SK-N-SH (cell line): ENCODE measurements around the gene TBXAS1. TPM values are rescaled to one million over a fixed set of nuclear protein-coding genes. Genes with fewer than 3 reads are reported as not detected.

Experiments used
- CTCF ChIA-PET: fragments of 300-600, 350-600 bp; formaldehyde crosslinking; extraction: SDS; loops from one replicate; lab custom pipeline; 2021; lab: Yijun Ruan, JAX
- POLR2A ChIA-PET: fragments of 350-600 bp; sonication (Branson Sonifier 250); formaldehyde crosslinking; extraction: SDS; loops from one replicate; lab custom pipeline; 2020; ENCODE audit warnings: antibody characterized with exemption, inconsistent platforms; lab: Yijun Ruan, JAX
- DNase-seq: peaks from one replicate; pipeline ENCODE4 v3.0.0; 2012
- H2AFZ ChIP-seq: fragments of 200-600 bp; sonication (generic); 2 replicates; pipeline ENCODE4 v1.8.1; 2016; ENCODE audit warnings: antibody characterized with exemption, mild to moderate bottlenecking, low read depth
- H3F3A ChIP-seq: fragments of 200-600 bp; sonication (generic); replicated peaks from 2 replicates; pipeline ENCODE3; 2016; ENCODE audit warnings: antibody characterized with exemption, mild to moderate bottlenecking; ENCODE audit not compliant: insufficient read depth
- H3K27ac ChIP-seq, 2 experiments: fragments of 200-500 bp in 1 of 2; fragments of 200-600 bp in 1 of 2; sonication (Bioruptor generic) in 1 of 2; sonication (generic), shearing (Covaris generic) in 1 of 2; 2 replicates each; pipeline versions ENCODE4 v1.5.1 to v1.6.1; 2014 to 2016; ENCODE audit warnings: low read depth in 2 of 2, inconsistent platforms in 1 of 2, low read length in 1 of 2, mild to moderate bottlenecking in 1 of 2, mixed read lengths in 1 of 2
- H3K27me3 ChIP-seq: fragments of 200-600 bp; sonication (generic), shearing (Covaris generic); 2 replicates; pipeline ENCODE4 v1.6.1; 2016; ENCODE audit warnings: mixed run types; ENCODE audit not compliant: insufficient read depth
- H3K36me3 ChIP-seq, 2 experiments: fragments of 200-500 bp in 1 of 2; fragments of 200-600 bp in 1 of 2; sonication (Bioruptor generic) in 1 of 2; sonication (generic) in 1 of 2; replicated peaks in 1 of 2; 2 replicates each; pipeline versions ENCODE3 to v1.5.1; 2014 to 2016; ENCODE audit warnings: low read length in 1 of 2, mild to moderate bottlenecking in 1 of 2; ENCODE audit not compliant: insufficient read depth in 2 of 2, control insufficient read depth in 1 of 2
- H3K4me1 ChIP-seq, 2 experiments: fragments of 200-500 bp in 1 of 2; fragments of 200-600 bp in 1 of 2; sonication (Bioruptor generic) in 1 of 2; sonication (generic), shearing (Covaris generic) in 1 of 2; 2 replicates each; pipeline versions ENCODE4 v1.5.1 to v1.6.1; 2014 to 2016; ENCODE audit warnings: low read depth in 1 of 2, low read length in 1 of 2, mixed run types in 1 of 2; ENCODE audit not compliant: insufficient read depth in 2 of 2, control insufficient read depth in 1 of 2
- H3K4me2 ChIP-seq: fragments of 200-600 bp; sonication (generic), shearing (Covaris generic); 2 replicates; pipeline ENCODE4 v1.6.1; 2017; ENCODE audit warnings: mixed run types
- H3K4me3 ChIP-seq, 2 experiments: fragments of 200-500 bp in 1 of 2; fragments of 200-600 bp in 1 of 2; sonication (Bioruptor generic) in 1 of 2; sonication (generic), shearing (Covaris generic) in 1 of 2; 2 replicates each; pipeline versions ENCODE4 v1.5.1 to v1.8.1; 2014 to 2016; ENCODE audit warnings: low read depth in 2 of 2, inconsistent platforms in 1 of 2, low read length in 1 of 2, mild to moderate bottlenecking in 1 of 2, mixed read lengths in 1 of 2, moderate library complexity in 1 of 2
- H3K79me2 ChIP-seq: fragments of 200-600 bp; sonication (generic); 2 replicates; pipeline ENCODE4 v1.8.1; 2017; ENCODE audit warnings: mild to moderate bottlenecking; ENCODE audit not compliant: insufficient read depth
- H3K9ac ChIP-seq: fragments of 200-600 bp; sonication (generic); 2 replicates; pipeline ENCODE4 v1.6.1; 2017; ENCODE audit warnings: mixed run types
- H3K9me2 ChIP-seq: fragments of 200-600 bp; sonication (generic); 2 replicates; pipeline ENCODE4 v1.6.1; 2017; ENCODE audit warnings: mixed run types
- H3K9me3 ChIP-seq: fragments of 200-600 bp; sonication (generic); 2 replicates; pipeline ENCODE4 v1.6.1; 2017; ENCODE audit warnings: mixed run types, mild to moderate bottlenecking, moderate library complexity
- H4K20me1 ChIP-seq: fragments of 200-600 bp; sonication (generic); 2 replicates; pipeline ENCODE4 v1.6.1; 2017; ENCODE audit warnings: mild to moderate bottlenecking, mixed run types; ENCODE audit not compliant: insufficient read depth
- CHD2 ChIP-seq: fragments of 150-350 bp; IDR thresholded peaks from 2 replicates; pipeline ENCODE4 v1.6.1; 2018; ENCODE audit warnings: low read length; ENCODE audit not compliant: partially characterized antibody
- FOSL2 ChIP-seq: IDR thresholded peaks from 2 replicates; pipeline ENCODE4 v1.4.0; 2012; ENCODE audit warnings: low read depth, mild to moderate bottlenecking, moderate library complexity, borderline replicate concordance
- FOXM1 ChIP-seq: IDR thresholded peaks from 2 replicates; pipeline ENCODE4 v1.4.0; 2012; ENCODE audit warnings: low read depth, mild to moderate bottlenecking
- GABPA ChIP-seq: IDR thresholded peaks from 2 replicates; pipeline ENCODE4 v1.4.0; 2012; ENCODE audit warnings: low read depth, mild to moderate bottlenecking
- GATA2 ChIP-seq: sonication (generic); formaldehyde crosslinking; IDR thresholded peaks from 2 replicates; pipeline ENCODE4 v1.5.0; 2020; ENCODE audit warnings: mild to moderate bottlenecking, missing genetic modification reagents
- JUND ChIP-seq: IDR thresholded peaks from 2 replicates; pipeline ENCODE4 v1.4.0; 2012
- NRF1 ChIP-seq: IDR thresholded peaks from 2 replicates; pipeline ENCODE4 v1.6.1; 2012; ENCODE audit warnings: low read depth, mild to moderate bottlenecking, low read length
- RAD21 ChIP-seq: IDR thresholded peaks from 2 replicates; pipeline ENCODE4 v1.6.1; 2012; ENCODE audit warnings: mild to moderate bottlenecking, low read length
- RCOR1 ChIP-seq: fragments of 150-350 bp; IDR thresholded peaks from 2 replicates; pipeline ENCODE4 v1.6.1; 2017; ENCODE audit warnings: antibody characterized with exemption, low read length
- RFX5 ChIP-seq: IDR thresholded peaks from 2 replicates; pipeline ENCODE4 v1.6.1; 2012; ENCODE audit warnings: mild to moderate bottlenecking, improper control_type of control experiment, low read length
- RXRA ChIP-seq: IDR thresholded peaks from 2 replicates; pipeline ENCODE4 v1.4.0; 2012; ENCODE audit warnings: low read depth, mild to moderate bottlenecking, borderline replicate concordance
- SIN3A ChIP-seq: IDR thresholded peaks from 2 replicates; pipeline ENCODE4 v1.6.1; 2012; ENCODE audit warnings: low read depth, mild to moderate bottlenecking, low read length, moderate library complexity, borderline replicate concordance
- TAF1 ChIP-seq: IDR thresholded peaks from 2 replicates; pipeline ENCODE4 v1.6.1; 2012; ENCODE audit warnings: low read depth, mild to moderate bottlenecking, low read length, moderate library complexity, borderline replicate concordance
- TCF12 ChIP-seq: IDR thresholded peaks from 2 replicates; pipeline ENCODE4 v1.4.0; 2012
- YY1 ChIP-seq: IDR thresholded peaks from 2 replicates; pipeline ENCODE4 v1.4.0; 2012; ENCODE audit warnings: low read depth, mild to moderate bottlenecking
- WGBS: methylation state at CpG from one replicate; pipeline ENCODE4 v1.1.6; 2017; ENCODE audit warnings: low lambda C conversion rate; 5-methylcytosine and 5-hydroxymethylcytosine counted together
- polyA plus RNA-seq, 3 experiments: library from polyadenylated mRNA; depleted of rRNA; stranded (reverse); fragments of >200 nt; gene quantifications; 2 replicates each; pipeline ENCODE4 v1.2.3, GENCODE V29; 2012
- TF ChIP-seq, protein P1 (sequence below): IDR thresholded peaks from 2 replicates; pipeline ENCODE4 v1.4.0; 2012; ENCODE audit warnings: low read depth, borderline replicate concordance
- TF ChIP-seq, protein P2 (sequence below): IDR thresholded peaks from 2 replicates; pipeline ENCODE4 v1.6.1; 2012; ENCODE audit warnings: mild to moderate bottlenecking, low read depth, low read length, moderate library complexity
- TF ChIP-seq, protein P3 (sequence below): IDR thresholded peaks from 2 replicates; pipeline ENCODE4 v1.4.0; 2012; ENCODE audit warnings: low read depth, borderline replicate concordance
- TF ChIP-seq, protein P4 (sequence below): fragments of 150-350 bp; IDR thresholded peaks from 2 replicates; pipeline ENCODE4 v1.6.1; 2016; ENCODE audit warnings: mild to moderate bottlenecking, low read depth, low read length

Gene TBXAS1
- polyA plus RNA-seq, 1 of the 3 experiments (the other 2 are of a cell fraction), result 4.4 TPM

DNA sequence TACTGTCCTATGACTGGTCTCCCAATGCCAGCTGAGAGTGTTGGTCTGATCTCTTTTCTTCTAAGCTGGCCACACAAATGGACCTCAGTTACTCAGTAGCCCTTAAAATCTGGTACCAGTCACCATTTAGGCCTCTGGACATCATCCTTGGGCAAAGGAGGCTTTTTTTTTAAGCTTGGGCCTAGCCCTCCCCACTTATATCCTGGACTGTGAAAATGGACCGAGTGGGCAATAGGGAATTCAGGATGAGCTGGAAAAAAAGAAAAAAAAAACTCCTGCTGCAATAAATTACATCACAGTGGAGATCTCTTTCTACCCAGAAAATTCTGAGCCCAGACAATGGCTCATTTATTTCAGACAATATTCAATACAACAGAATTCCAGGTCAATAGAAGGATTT is 165.3 kb downstream of the TBXAS1 start:
- H3K27ac ChIP-seq, result no peak overlapping the region

DNA sequence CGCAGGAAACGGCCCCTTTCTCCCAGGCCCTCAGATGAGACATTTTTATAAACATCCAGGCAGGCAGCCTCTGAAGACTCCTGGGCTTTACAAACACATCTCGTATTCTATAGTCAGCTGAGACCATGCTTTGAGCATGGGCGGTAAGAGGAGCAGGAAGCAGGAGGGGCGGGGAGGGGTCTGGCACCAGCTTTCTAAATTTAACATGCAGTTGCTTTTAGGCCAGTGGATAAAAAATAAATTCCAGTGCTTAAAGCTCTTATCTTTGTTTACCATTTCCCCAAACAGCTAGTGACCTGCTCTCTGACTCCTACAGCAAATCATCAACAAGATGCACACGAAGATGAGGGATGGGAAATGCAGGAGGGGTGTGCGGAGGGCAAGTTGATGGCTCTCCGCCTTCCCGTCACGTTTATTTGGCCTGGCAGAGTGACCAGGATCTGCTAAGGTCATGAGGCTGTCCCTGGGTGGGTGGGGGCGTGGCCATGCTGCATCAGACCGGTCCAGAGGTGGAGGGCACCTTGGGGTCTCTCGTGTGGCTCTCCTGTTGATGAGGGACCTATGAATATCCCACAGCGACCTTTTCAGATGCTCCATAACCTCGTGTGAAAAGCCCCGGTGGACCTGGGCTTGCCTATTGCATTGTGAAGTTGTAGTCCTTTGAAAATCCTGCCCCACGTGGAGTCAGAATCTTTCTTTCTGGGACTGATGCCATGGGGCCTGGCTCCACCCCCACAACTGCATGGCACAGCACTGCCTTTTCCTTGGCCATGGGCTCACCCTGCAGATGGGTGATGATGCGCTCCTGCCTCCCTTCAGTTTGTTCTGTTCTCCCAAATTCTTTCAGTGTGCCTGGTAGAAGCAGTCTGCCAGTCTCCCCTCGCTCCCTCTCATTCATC is 166.2 kb downstream of the TBXAS1 start:
- CTCF ChIA-PET, result interaction anchor here (0.8 to 4.4 kb wide), 8 partner anchors 7 to 496 kb away, joined by 3 to 47 read pairs (median 6); no protein-coding TSS in a partner anchor
- POLR2A ChIA-PET, result interaction anchor here (0.6 kb wide), 1 partner anchor 495 kb away, joined by 3 read pairs; no protein-coding TSS in a partner anchor
- TF ChIP-seq, protein P1, sequence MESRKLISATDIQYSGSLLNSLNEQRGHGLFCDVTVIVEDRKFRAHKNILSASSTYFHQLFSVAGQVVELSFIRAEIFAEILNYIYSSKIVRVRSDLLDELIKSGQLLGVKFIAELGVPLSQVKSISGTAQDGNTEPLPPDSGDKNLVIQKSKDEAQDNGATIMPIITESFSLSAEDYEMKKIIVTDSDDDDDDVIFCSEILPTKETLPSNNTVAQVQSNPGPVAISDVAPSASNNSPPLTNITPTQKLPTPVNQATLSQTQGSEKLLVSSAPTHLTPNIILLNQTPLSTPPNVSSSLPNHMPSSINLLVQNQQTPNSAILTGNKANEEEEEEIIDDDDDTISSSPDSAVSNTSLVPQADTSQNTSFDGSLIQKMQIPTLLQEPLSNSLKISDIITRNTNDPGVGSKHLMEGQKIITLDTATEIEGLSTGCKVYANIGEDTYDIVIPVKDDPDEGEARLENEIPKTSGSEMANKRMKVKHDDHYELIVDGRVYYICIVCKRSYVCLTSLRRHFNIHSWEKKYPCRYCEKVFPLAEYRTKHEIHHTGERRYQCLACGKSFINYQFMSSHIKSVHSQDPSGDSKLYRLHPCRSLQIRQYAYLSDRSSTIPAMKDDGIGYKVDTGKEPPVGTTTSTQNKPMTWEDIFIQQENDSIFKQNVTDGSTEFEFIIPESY, result no peak
- no peak for TF ChIP-seq RAD21
- TF ChIP-seq, protein P2, sequence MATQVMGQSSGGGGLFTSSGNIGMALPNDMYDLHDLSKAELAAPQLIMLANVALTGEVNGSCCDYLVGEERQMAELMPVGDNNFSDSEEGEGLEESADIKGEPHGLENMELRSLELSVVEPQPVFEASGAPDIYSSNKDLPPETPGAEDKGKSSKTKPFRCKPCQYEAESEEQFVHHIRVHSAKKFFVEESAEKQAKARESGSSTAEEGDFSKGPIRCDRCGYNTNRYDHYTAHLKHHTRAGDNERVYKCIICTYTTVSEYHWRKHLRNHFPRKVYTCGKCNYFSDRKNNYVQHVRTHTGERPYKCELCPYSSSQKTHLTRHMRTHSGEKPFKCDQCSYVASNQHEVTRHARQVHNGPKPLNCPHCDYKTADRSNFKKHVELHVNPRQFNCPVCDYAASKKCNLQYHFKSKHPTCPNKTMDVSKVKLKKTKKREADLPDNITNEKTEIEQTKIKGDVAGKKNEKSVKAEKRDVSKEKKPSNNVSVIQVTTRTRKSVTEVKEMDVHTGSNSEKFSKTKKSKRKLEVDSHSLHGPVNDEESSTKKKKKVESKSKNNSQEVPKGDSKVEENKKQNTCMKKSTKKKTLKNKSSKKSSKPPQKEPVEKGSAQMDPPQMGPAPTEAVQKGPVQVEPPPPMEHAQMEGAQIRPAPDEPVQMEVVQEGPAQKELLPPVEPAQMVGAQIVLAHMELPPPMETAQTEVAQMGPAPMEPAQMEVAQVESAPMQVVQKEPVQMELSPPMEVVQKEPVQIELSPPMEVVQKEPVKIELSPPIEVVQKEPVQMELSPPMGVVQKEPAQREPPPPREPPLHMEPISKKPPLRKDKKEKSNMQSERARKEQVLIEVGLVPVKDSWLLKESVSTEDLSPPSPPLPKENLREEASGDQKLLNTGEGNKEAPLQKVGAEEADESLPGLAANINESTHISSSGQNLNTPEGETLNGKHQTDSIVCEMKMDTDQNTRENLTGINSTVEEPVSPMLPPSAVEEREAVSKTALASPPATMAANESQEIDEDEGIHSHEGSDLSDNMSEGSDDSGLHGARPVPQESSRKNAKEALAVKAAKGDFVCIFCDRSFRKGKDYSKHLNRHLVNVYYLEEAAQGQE, result no peak
- no peak for TF ChIP-seq NRF1
- no peak for TF ChIP-seq TAF1
- no peak for TF ChIP-seq JUND
- no peak for TF ChIP-seq RXRA
- TF ChIP-seq, protein P3, sequence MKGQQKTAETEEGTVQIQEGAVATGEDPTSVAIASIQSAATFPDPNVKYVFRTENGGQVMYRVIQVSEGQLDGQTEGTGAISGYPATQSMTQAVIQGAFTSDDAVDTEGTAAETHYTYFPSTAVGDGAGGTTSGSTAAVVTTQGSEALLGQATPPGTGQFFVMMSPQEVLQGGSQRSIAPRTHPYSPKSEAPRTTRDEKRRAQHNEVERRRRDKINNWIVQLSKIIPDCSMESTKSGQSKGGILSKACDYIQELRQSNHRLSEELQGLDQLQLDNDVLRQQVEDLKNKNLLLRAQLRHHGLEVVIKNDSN, result no peak
- no peak for TF ChIP-seq CHD2
- no peak for TF ChIP-seq SIN3A

More for the DNA sequence above, 165.3 kb downstream of the TBXAS1 start:
- CTCF ChIA-PET, result interaction anchor here (0.8 to 4.4 kb wide), 8 partner anchors 8 to 495 kb away, joined by 3 to 47 read pairs (median 6); no protein-coding TSS in a partner anchor
- no peaks in the 10 kb centered on the region for H4K20me1 ChIP-seq
- no peaks in the 10 kb centered on the region for H3K27me3 ChIP-seq
- no peak overlapping the region for H3K4me2 ChIP-seq
- H3K4me1 ChIP-seq, result peaks cover 0 to 9% of the 10 kb centered on the region in 2 experiments; a peak in 1 of 4 replicates
- no peaks in the 10 kb centered on the region for H3F3A ChIP-seq
- H3K9me2 ChIP-seq, result no peaks in the 10 kb centered on the region
- no peak overlapping the region for H3K9ac ChIP-seq
- no peaks in the 10 kb centered on the region for H3K36me3 ChIP-seq
- TF ChIP-seq TCF12 (no peak), GABPA (no peak), RCOR1 (no peak), YY1 (no peak), GATA2 (CRISPR knock-in tag) (no peak), SIN3A (no peak), CHD2 (no peak), FOXM1 (no peak), RFX5 (no peak), FOSL2 (no peak)
- TF ChIP-seq, protein P3, result no peak
- TF ChIP-seq, protein P4, sequence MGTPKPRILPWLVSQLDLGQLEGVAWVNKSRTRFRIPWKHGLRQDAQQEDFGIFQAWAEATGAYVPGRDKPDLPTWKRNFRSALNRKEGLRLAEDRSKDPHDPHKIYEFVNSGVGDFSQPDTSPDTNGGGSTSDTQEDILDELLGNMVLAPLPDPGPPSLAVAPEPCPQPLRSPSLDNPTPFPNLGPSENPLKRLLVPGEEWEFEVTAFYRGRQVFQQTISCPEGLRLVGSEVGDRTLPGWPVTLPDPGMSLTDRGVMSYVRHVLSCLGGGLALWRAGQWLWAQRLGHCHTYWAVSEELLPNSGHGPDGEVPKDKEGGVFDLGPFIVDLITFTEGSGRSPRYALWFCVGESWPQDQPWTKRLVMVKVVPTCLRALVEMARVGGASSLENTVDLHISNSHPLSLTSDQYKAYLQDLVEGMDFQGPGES, result no peak
- H3K9me3 ChIP-seq, result no peaks in the 10 kb centered on the region
- H3K4me3 ChIP-seq, result no peak overlapping the region
- no peak for DNase-seq
- no peaks in the 10 kb centered on the region for H3K79me2 ChIP-seq
- no peak overlapping the region for H2AFZ ChIP-seq
- WGBS, result 85% methylated on average over 1 of the region's 1 CpG
- POLR2A ChIA-PET, result interaction anchor here (0.6 kb wide), 1 partner anchor 494 kb away, joined by 3 read pairs; no protein-coding TSS in a partner anchor

More for the DNA sequence above, 166.2 kb downstream of the TBXAS1 start:
- H3K27ac ChIP-seq, result no peak overlapping the region
- no peaks in the 10 kb centered on the region for H3F3A ChIP-seq
- H2AFZ ChIP-seq, result no peak overlapping the region
- no peak for DNase-seq
- H3K4me3 ChIP-seq, result no peak overlapping the region
- peaks cover 0 to 9% of the 10 kb centered on the region in 2 experiments; a peak in 1 of 4 replicates for H3K4me1 ChIP-seq
- 82% methylated on average over 19 of the region's 19 CpGs for WGBS
- no peaks in the 10 kb centered on the region for H4K20me1 ChIP-seq
- H3K36me3 ChIP-seq, result no peaks in the 10 kb centered on the region
- H3K4me2 ChIP-seq, result no peak overlapping the region
- H3K9me2 ChIP-seq, result no peaks in the 10 kb centered on the region
- H3K27me3 ChIP-seq, result no peaks in the 10 kb centered on the region
- no peak overlapping the region for H3K9ac ChIP-seq
- H3K79me2 ChIP-seq, result no peaks in the 10 kb centered on the region
- no peaks in the 10 kb centered on the region for H3K9me3 ChIP-seq
